Calu3 (cell line): ENCODE results near the gene PRUNE1. TPM values are rescaled to one million over a fixed set of nuclear protein-coding genes. Genes with fewer than 3 reads are reported as not detected.

Experiments used
- BruUV-seq: library from RNA; stranded (reverse); fragments of 400-500 nt; replicated peaks from 2 replicates; lab custom pipeline; 2021; lab: Mats Ljungman, UMichigan
- CTCF ChIA-PET: fragments of 300-600 bp; sonication (Branson Sonifier 250); formaldehyde crosslinking; loops from one replicate; lab custom pipeline; 2022; ENCODE audit warnings: antibody characterized with exemption; lab: Charles Lee
- DNase-seq: peaks from one replicate; pipeline ENCODE4 v3.0.0; 2022
- H3K27ac Mint-ChIP-seq: one replicate; pipeline ENCODE4 v1.8.0; 2022; ENCODE audit warnings: mixed read lengths; ENCODE audit not compliant: unreplicated experiment
- H3K27me3 Mint-ChIP-seq: one replicate; pipeline ENCODE4 v1.8.0; 2022; ENCODE audit warnings: mixed read lengths; ENCODE audit not compliant: unreplicated experiment
- H3K36me3 Mint-ChIP-seq: one replicate; pipeline ENCODE4 v1.8.0; 2022; ENCODE audit warnings: mild to moderate bottlenecking, moderate library complexity, mixed read lengths; ENCODE audit not compliant: insufficient read depth, unreplicated experiment
- H3K4me1 Mint-ChIP-seq: one replicate; pipeline ENCODE4 v1.8.0; 2022; ENCODE audit warnings: mild to moderate bottlenecking, low read depth, mixed read lengths; ENCODE audit not compliant: unreplicated experiment
- H3K4me3 Mint-ChIP-seq: one replicate; pipeline ENCODE4 v1.8.0; 2022; ENCODE audit warnings: mild to moderate bottlenecking, low read depth, moderate library complexity, mixed read lengths; ENCODE audit not compliant: unreplicated experiment
- H3K9me3 Mint-ChIP-seq: one replicate; pipeline ENCODE4 v1.8.0; 2022; ENCODE audit warnings: low read depth, mixed read lengths; ENCODE audit not compliant: unreplicated experiment
- CTCF ChIP-seq: fragments of 200-600 bp; IDR thresholded peaks from one replicate; pipeline ENCODE4 v1.8.0; 2022; ENCODE audit warnings: antibody characterized with exemption; ENCODE audit not compliant: unreplicated experiment
- intact Hi-C: fragments of 100-400 bp; cut with micrococcal nuclease; formaldehyde crosslinking; loops from one replicate; pipeline ENCODE4 v1.10.0; 2022; ENCODE audit not compliant: unreplicated experiment
- total RNA-seq: library from RNA; stranded (reverse); gene quantifications from 2 replicates; pipeline ENCODE4 v1.2.3, GENCODE V29; 2022

PRUNE1 gene
- total RNA-seq, 1 experiment from 2014 or later, result 15.9 TPM

GRCh38 chr1:151054971-151055547 lies 46.8 kb downstream of the PRUNE1 start:
- peaks cover 91% of the 10 kb centered on the region for H3K36me3 Mint-ChIP-seq
- H3K27me3 Mint-ChIP-seq, result no peaks in the 10 kb centered on the region
- no peak for TF ChIP-seq CTCF
- no peak overlapping the region for H3K4me3 Mint-ChIP-seq
- H3K27ac Mint-ChIP-seq, result peak overlapping the region; percentile 14
- CTCF ChIA-PET, result no interaction called here
- intact Hi-C loops, result no loop called here
- DNase-seq, result no peak
- BruUV-seq, result no TSS peak
- H3K9me3 Mint-ChIP-seq, result no peaks in the 10 kb centered on the region
- peaks cover 46% of the 10 kb centered on the region for H3K4me1 Mint-ChIP-seq

GRCh38 chr1:151055581-151055980 lies 47.3 kb downstream of the PRUNE1 start:
- Mint-ChIP-seq H3K27ac (peak overlapping the region; percentile 15), H3K4me3 (peak overlapping the region; percentile 16), H3K9me3 (no peaks in the 10 kb centered on the region), H3K27me3 (no peaks in the 10 kb centered on the region), H3K4me1 (peaks cover 52% of the 10 kb centered on the region), H3K36me3 (peaks cover 90% of the 10 kb centered on the region)
- TF ChIP-seq CTCF, result no peak
- BruUV-seq, result no TSS peak
- CTCF ChIA-PET, result interaction anchor here (0.6 kb wide), 1 partner anchor 8 kb away, joined by 3 read pairs; the partner anchor contains the start of gene C1orf56
- intact Hi-C loops, result no loop called here
- DNase-seq, result no peak

DNA sequence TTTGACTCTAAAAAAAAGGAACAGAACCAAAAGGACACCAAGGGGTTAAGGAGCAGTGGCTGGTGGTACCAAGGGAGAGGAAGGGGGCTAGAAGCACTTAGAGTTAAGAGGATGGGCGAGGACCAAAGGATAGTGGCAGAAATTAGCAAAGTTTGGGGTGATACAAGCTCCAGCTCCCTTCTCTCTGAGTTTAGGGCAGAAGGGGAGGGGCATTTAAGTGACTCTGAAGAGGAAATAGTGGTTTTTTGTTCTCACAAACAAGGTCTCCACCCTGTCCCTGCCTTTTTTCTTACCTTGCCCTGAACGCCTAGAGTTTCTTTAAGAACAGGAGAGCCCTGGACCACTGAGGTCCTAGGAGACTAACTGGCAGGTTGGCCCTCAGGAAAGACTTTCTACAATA lies 47.9 kb downstream of the PRUNE1 start:
- Mint-ChIP-seq H3K27me3 (no peaks in the 10 kb centered on the region), H3K36me3 (peaks cover 85% of the 10 kb centered on the region), H3K9me3 (no peaks in the 10 kb centered on the region), H3K4me1 (peaks cover 57% of the 10 kb centered on the region), H3K27ac (peak overlapping the region; percentile 15), H3K4me3 (peak overlapping the region; percentile 81)
- CTCF ChIA-PET, result interaction anchor here (0.6 kb wide), 1 partner anchor 9 kb away, joined by 3 read pairs; the partner anchor contains the start of gene C1orf56
- no TSS peak for BruUV-seq
- intact Hi-C loops, result no loop called here
- no peak for DNase-seq
- TF ChIP-seq CTCF, result no peak

DNA sequence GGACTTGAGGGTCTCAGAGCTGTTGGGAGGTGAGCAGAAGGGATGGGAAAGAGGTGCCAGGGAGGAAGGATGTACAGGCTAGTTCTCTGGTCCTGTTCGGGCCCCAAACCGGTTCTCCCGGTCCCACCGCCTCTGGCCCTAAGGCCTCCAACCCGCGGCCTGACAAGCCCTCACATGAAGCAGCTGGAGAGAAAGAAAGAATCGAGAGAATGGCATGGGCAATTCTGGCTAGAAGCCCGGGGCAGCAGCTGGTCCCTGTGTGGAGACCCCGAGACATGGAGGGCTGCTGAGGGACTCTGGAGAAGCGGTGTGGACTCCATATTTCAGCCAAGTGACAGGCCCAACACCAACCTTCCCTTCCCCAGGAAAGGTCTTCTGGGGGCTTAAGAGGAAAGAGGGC lies 50.4 kb downstream of the PRUNE1 start:
- Mint-ChIP-seq H3K36me3 (peaks cover 65% of the 10 kb centered on the region), H3K9me3 (no peaks in the 10 kb centered on the region), H3K27ac (peak overlapping the region; percentile 78), H3K4me1 (peaks cover 58% of the 10 kb centered on the region), H3K4me3 (peak overlapping the region; percentile 81), H3K27me3 (no peaks in the 10 kb centered on the region)
- TF ChIP-seq CTCF, result no peak
- BruUV-seq, result TSS peak; percentile 49
- CTCF ChIA-PET, result interaction anchor here (0.6 to 1.9 kb wide), 4 partner anchors 11 to 210 kb away, joined by 3 to 9 read pairs (median 4); partner anchors contain the start of genes C1orf56 and GABPB2
- peak; percentile 91 for DNase-seq
- intact Hi-C loops, result no loop called here
